NCI-H446 (cell line): ENCODE measurements around the gene ANKAR.

Experiments used
- DNase-seq, 2 experiments: peaks; one replicate each; lab custom pipeline; 2025; lab: John Stamatoyannopoulos, UW

ANKAR gene

GRCh38 chr2:189719571-189719970, 45.1 kb downstream of the ANKAR start:
- no peak for DNase-seq

- no peak for DNase-seq
Observed at GRCh38 chr2:189723192-189723591, 48.7 kb downstream of the ANKAR start.
